GM10266 (cell line): ENCODE data around the gene IPCEF1.

Source experiments
- DNase-seq: peaks from one replicate; pipeline ENCODE4 v3.0.0; 2012; ENCODE audit errors: extremely low spot score
- CTCF ChIP-seq: IDR thresholded peaks from 2 replicates; pipeline ENCODE4 v1.5.1; 2012; ENCODE audit warnings: mild to moderate bottlenecking, low read depth; ENCODE audit not compliant: control insufficient read depth, insufficient read depth; ENCODE audit errors: missing control alignments

The IPCEF1 gene

GRCh38 chr6:154292855-154293519 lies 63.6 kb downstream of the IPCEF1 start:
- no peak for DNase-seq
- TF ChIP-seq CTCF = no peak

GRCh38 chr6:154292066-154292465 lies 64.5 kb downstream of the IPCEF1 start:
- no peak for TF ChIP-seq CTCF
- DNase-seq = no peak

GRCh38 chr6:154289818-154290508 lies 66.6 kb downstream of the IPCEF1 start:
- no peak for DNase-seq
- TF ChIP-seq CTCF = no peak

- no peak for DNase-seq
- TF ChIP-seq CTCF = no peak
Measured at GRCh38 chr6:154285826-154286225, 70.8 kb downstream of the IPCEF1 start.

GRCh38 chr6:154284313-154284853 lies 72.2 kb downstream of the IPCEF1 start:
- no peak for DNase-seq
- TF ChIP-seq CTCF = no peak

GRCh38 chr6:154280521-154280920 lies 76.1 kb downstream of the IPCEF1 start:
- no peak for TF ChIP-seq CTCF

GRCh38 chr6:154277629-154278017 lies 79.0 kb downstream of the IPCEF1 start:
- no peak for TF ChIP-seq CTCF
- no peak for DNase-seq

More at GRCh38 chr6:154280521-154280920, 76.1 kb downstream of the IPCEF1 start:
- DNase-seq = no peak
